Renal pelvis (tissue), 12 donors: ENCODE measurements around the gene STX5. TPM values are rescaled to one million over a fixed set of nuclear protein-coding genes. Genes with fewer than 3 reads are reported as not detected.
"Not testable (repeated sequence)": the region's sequence is repeated elsewhere in the genome, so short reads cannot be mapped to it uniquely, and the experiment has no call there.

Experiments used
- DNase-seq: peaks from one replicate; pipeline ENCODE4 v3.0.0-alpha.2; 2013
- long read RNA-seq, 16 experiments: transcript quantifications; one replicate each; lab custom pipeline, GENCODE V29; 2026
- polyA plus RNA-seq, 3 donors: library from polyadenylated mRNA; unstranded; fragments of 120-200 nt; gene quantifications; one replicate each; pipeline ENCODE4 v1.2.1, GENCODE V29; 2013; ENCODE audit not compliant: insufficient read length in 3 of 3

The STX5 gene
- polyA plus RNA-seq: 10 to 100 TPM; 50.5 to 59.2 (median 54.7) TPM
- long read RNA-seq, donor 1, transcript STX5-201 (11 exons, 1,794 nt): major isoform, 31 of 39 reads
- long read RNA-seq, donor 1, partial matches to known transcripts: 8 of 39 reads
- long read RNA-seq, donor 1, other reads (novel, unspliced or antisense): 0 of 39 reads
- long read RNA-seq, donor 2, transcript STX5-201 (11 exons, 1,794 nt): major isoform, 24 of 37 reads
- long read RNA-seq, donor 2, partial matches to known transcripts: 11 of 37 reads
- long read RNA-seq, donor 2, other reads (novel, unspliced or antisense): 0 of 37 reads
- long read RNA-seq, donor 3, transcript STX5-201 (11 exons, 1,794 nt): major isoform, 18 of 19 reads
- long read RNA-seq, donor 3, partial matches to known transcripts: 0 of 19 reads
- long read RNA-seq, donor 3, other reads (novel, unspliced or antisense): 0 of 19 reads
- long read RNA-seq, donor 4, transcript STX5-201 (11 exons, 1,794 nt): major isoform, 16 of 33 reads
- long read RNA-seq, donor 4, partial matches to known transcripts: 15 of 33 reads
- long read RNA-seq, donor 4, other reads (novel, unspliced or antisense): 0 of 33 reads
- long read RNA-seq, donor 5, transcript STX5-201 (11 exons, 1,794 nt): major isoform, 8 of 17 reads
- long read RNA-seq, donor 5, partial matches to known transcripts: 7 of 17 reads
- long read RNA-seq, donor 5, other reads (novel, unspliced or antisense): 0 of 17 reads
- long read RNA-seq, donor 6, transcript STX5-201 (11 exons, 1,794 nt): major isoform, 20 of 33 reads
- long read RNA-seq, donor 6, partial matches to known transcripts: 13 of 33 reads
- long read RNA-seq, donor 6, other reads (novel, unspliced or antisense): 0 of 33 reads
- long read RNA-seq, donor 7, transcript STX5-201 (11 exons, 1,794 nt): major isoform, 35 of 43 reads
- long read RNA-seq, donor 7, partial matches to known transcripts: 6 of 43 reads
- long read RNA-seq, donor 7, other reads (novel, unspliced or antisense): 0 of 43 reads
- long read RNA-seq, donor 8, transcript STX5-201 (11 exons, 1,794 nt): major isoform, 13 of 14 reads
- long read RNA-seq, donor 8, partial matches to known transcripts: 0 of 14 reads
- long read RNA-seq, donor 8, other reads (novel, unspliced or antisense): 0 of 14 reads
- long read RNA-seq, donor 9, transcript STX5-201 (11 exons, 1,794 nt): major isoform, 30 of 47 reads
- long read RNA-seq, donor 9, partial matches to known transcripts: 15 of 47 reads
- long read RNA-seq, donor 9, other reads (novel, unspliced or antisense): 0 of 47 reads
- long read RNA-seq, donor 10, transcript STX5-201 (11 exons, 1,794 nt): major isoform, 10 of 21 reads
- long read RNA-seq, donor 10, partial matches to known transcripts: 11 of 21 reads
- long read RNA-seq, donor 10, other reads (novel, unspliced or antisense): 0 of 21 reads
- long read RNA-seq, donor 11, transcript STX5-201 (11 exons, 1,794 nt): major isoform, 14 of 16 reads
- long read RNA-seq, donor 11, partial matches to known transcripts: 0 of 16 reads
- long read RNA-seq, donor 11, other reads (novel, unspliced or antisense): 0 of 16 reads
- long read RNA-seq, donor 12, transcript STX5-201 (11 exons, 1,794 nt): major isoform, 26 of 40 reads
- long read RNA-seq, donor 12, partial matches to known transcripts: 13 of 40 reads
- long read RNA-seq, donor 12, other reads (novel, unspliced or antisense): 0 of 40 reads
- long read RNA-seq, donor 13, transcript STX5-201 (11 exons, 1,794 nt): major isoform, 8 of 9 reads
- long read RNA-seq, donor 13, partial matches to known transcripts: 0 of 9 reads
- long read RNA-seq, donor 13, other reads (novel, unspliced or antisense): 0 of 9 reads
- long read RNA-seq, donor 14: 0 reads
- long read RNA-seq, donor 15, transcript STX5-201 (11 exons, 1,794 nt): major isoform, 27 of 256 reads
- long read RNA-seq, donor 15, partial matches to known transcripts: 228 of 256 reads
- long read RNA-seq, donor 15, other reads (novel, unspliced or antisense): 0 of 256 reads
- long read RNA-seq, donor 16, transcript STX5-201 (11 exons, 1,794 nt): major isoform, 18 of 37 reads
- long read RNA-seq, donor 16, partial matches to known transcripts: 15 of 37 reads
- long read RNA-seq, donor 16, other reads (novel, unspliced or antisense): 0 of 37 reads

- DNase-seq: peak; percentile 99
These were observed at the start of gene STX5 for GRCh38 chr11:62831520-62832335. STX5 (minus strand) TSS chr11:62832051; CDS start chr11:62831243, 808 bp downstream.

DNA sequence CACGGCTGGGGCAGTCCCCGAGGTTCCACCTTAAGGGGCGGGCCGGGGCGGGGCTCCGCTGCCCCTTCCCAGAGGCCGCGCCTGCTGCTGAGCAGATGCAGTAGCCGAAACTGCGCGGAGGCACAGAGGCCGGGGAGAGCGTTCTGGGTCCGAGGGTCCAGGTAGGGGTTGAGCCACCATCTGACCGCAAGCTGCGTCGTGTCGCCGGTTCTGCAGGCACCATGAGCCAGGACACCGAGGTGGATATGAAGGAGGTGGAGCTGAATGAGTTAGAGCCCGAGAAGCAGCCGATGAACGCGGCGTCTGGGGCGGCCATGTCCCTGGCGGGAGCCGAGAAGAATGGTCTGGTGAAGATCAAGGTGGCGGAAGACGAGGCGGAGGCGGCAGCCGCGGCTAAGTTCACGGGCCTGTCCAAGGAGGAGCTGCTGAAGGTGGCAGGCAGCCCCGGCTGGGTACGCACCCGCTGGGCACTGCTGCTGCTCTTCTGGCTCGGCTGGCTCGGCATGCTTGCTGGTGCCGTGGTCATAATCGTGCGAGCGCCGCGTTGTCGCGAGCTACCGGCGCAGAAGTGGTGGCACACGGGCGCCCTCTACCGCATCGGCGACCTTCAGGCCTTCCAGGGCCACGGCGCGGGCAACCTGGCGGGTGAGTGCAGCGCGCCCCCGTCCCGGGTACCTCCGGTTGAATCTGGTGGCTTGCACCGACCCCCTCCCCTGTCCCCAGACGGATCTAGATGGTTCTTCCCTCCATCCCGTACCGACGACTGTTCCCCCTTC, 49.1 kb upstream of the STX5 start, which contains the start of gene SLC3A2:
Gene SLC3A2, plus strand, starts transcription at position 94 of the 776 bp plus-strand sequence. Its CDS starts 128 bp downstream, at position 222.
- DNase-seq: peak; percentile 88

DNA sequence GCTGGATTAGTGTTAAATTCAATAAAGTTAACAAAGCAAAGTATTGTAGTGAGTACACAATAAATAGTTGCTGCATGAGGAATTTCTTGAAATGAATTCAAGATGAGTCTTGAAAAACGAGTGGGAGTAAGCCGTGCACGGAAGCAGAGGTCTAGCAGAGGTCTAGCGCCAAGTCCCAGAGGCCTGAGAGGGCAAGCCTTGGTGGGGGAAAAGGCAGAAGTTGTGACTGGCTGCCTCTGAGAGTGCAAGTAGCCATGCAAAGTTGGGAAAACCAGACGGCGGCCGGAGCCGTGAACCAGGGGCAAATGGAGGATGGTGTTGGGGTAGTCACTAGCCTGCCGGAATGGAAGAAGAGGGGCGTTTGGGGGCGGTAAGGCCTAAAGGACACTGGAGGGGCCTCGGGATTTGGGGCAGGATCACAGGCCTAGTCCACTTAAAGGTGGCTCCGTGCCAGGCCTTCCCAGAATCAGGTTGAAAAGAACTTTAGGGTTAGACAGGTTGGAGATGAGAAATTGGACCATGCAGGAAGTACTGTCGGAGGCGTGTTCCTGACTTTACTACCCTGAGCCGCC, 48.5 kb upstream of the STX5 start:
- DNase-seq: peak; percentile 34

- DNase-seq: no peak
These were observed 47.6 kb upstream of the STX5 start for GRCh38 chr11:62879235-62879978.

GRCh38 chr11:62876712-62877111, 44.9 kb upstream of the STX5 start:
- DNase-seq: no peak

GRCh38 chr11:62875698-62876478, 44.0 kb upstream of the STX5 start:
- no peak for DNase-seq

DNA sequence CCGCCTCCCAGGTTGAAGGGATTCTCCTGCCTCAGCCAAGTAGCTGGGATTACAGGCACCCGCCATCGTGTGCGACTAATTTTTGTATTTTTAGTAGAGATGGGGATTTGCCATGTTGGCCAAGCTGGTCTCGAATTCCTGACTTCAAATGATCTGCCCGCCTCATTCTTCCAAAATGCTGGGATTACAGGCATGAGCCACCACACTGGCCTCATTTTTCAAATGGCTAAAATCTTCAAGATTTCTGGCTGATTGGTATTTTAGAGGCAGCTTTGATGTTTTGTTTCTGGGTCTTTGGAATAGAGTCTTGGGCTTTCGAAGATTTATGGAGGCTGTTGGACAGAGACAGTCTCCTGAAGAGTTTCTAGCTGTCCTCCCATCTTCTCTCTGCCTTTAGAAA, 43.0 kb upstream of the STX5 start:
- DNase-seq: no peak

GRCh38 chr11:62865635-62866034, 33.8 kb upstream of the STX5 start:
- DNase-seq: no peak

DNA sequence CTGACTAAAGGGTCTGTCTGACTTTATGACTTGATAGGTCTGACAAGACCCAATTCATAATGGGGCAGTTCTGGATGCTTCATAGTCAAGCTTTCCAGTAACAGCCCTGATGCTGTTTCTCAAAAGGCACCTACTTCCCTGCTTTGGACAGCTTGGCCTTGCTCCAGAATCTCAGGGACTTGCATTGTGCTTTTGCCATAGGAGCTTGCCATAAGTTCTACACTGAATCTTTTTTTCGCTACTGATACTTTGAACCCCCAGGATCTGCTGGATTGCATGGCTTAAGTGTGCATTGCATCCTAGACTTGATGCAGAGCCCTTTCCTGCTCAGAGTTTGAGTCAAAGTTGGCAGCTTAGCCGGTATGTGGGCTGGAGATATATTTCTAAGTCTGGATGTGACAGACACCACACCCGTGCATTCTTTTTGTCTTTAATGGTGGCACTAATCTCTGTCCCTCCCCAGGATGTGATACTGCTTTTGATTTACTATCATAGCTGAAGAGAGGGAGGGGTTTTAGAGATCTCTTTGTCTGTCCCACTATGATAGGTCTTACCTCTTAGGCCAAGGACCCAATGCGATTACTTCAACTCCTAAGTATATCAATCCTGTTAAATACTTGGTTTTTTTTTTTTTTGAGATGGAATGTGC, 32.0 kb upstream of the STX5 start:
- no peak for DNase-seq

DNA sequence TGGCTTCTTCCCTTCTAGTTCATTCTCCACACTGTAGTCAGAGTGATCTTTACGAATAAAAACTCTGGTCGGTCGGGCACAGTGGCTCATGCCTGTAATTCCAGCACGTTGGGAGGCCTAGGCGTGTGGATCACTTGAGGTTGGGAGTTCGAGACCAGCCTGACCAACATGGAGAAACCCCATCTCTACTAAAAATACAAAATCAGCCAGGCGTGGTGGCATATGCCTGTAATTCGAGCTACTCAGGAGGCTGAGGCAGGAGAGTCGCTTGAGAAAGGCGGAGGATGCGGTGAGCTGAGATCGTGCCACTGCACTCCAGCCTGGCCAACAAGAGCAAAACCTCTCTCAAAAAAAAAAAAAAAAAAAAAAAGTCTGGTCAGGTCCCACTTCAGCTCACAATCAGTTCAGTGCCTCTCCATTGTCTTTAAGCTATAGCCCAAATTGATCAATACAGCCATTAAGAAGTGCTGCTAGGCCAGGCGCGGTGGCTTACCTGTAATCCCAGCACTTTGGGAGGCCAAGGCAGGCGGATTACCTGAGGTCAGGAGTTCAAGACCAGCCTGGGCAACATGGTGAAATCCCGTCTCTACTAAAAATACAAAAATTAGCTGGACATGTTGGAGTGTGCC, 29.8 kb upstream of the STX5 start:
- DNase-seq: not testable (repeated sequence)

- no peak for DNase-seq
These were observed 29.1 kb upstream of the STX5 start for GRCh38 chr11:62860835-62861563.

DNA sequence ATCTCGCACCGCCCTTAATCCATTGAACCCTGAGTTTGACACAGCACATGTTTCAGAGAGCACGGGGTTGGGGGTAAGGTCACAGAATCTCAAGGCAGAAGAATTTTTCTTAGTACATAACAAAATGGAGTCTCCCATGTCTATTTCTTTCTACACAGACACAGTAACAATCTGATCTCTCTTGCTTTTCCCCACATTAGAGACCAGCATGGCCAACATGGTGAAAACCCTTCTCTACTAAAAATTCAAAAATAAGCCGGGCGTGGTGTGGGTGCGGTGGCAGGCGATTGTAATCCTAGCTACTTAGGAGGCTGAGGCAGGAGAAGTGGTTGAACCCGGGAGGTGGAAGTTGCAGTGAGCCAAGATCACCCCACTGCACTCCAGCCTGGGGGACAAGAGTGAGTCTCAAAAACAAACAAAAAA, 27.4 kb upstream of the STX5 start:
- DNase-seq: not testable (repeated sequence)

DNA sequence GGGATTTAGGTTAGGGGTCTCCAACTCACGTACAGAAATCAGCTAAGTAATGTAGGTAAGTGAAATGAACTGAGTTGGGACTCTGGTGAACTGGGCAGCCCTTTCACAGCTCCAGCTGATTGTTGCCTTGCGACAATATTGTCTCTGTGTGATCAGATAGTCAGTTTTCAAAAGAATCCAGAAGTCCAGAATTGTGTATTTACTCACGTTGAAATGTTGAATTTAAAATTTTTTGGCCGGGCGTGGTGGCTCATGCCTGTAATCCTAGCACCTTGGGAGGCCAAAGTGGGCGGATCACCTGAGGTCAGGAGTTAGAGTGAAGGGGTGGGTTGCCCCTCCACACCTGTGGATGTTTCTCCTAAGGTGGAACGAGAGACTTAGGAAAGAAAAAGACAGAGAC, 26.4 kb upstream of the STX5 start:
- DNase-seq: no peak

GRCh38 chr11:62857541-62857982, 25.7 kb upstream of the STX5 start:
- no peak for DNase-seq
